Mucosa of rectum (tissue), 2 donors: ENCODE data around the gene ASL.

Experiments used
- H3K27ac ChIP-seq, 2 donors: one replicate each; pipeline ENCODE4 v1.7.0; 2013; ENCODE audit warnings: inconsistent platforms in 2 of 2, low read depth in 2 of 2, low read length in 2 of 2
- H3K27me3 ChIP-seq, 2 donors: one replicate each; pipeline ENCODE4 v1.7.0; 2013; ENCODE audit warnings: low read length in 2 of 2; ENCODE audit not compliant: control insufficient read depth in 2 of 2, insufficient read depth in 2 of 2
- H3K36me3 ChIP-seq, 2 donors: one replicate each; pipeline ENCODE4 v1.7.0; 2013; ENCODE audit warnings: low read length in 2 of 2; ENCODE audit not compliant: control insufficient read depth in 2 of 2, insufficient read depth in 2 of 2
- H3K4me1 ChIP-seq, 2 donors: one replicate each; pipeline ENCODE4 v1.7.0; 2013; ENCODE audit warnings: low read length in 2 of 2, mild to moderate bottlenecking in 1 of 2; ENCODE audit not compliant: control insufficient read depth in 2 of 2, insufficient read depth in 2 of 2
- H3K4me3 ChIP-seq, 2 donors: one replicate each; pipeline ENCODE4 v1.7.0; 2013; ENCODE audit warnings: low read length in 2 of 2
- H3K9ac ChIP-seq, 2 donors: one replicate each; pipeline ENCODE4 v1.7.0; 2013; ENCODE audit warnings: low read length in 2 of 2, low read depth in 1 of 2, mild to moderate bottlenecking in 1 of 2
- H3K9me3 ChIP-seq, 2 donors: one replicate each; pipeline ENCODE4 v1.7.0; 2013; ENCODE audit warnings: low read length in 2 of 2; ENCODE audit not compliant: control insufficient read depth in 2 of 2
- donor health status: healthy.
- donor health status: Normal muscosa, but diverticular disease.

The ASL gene

DNA sequence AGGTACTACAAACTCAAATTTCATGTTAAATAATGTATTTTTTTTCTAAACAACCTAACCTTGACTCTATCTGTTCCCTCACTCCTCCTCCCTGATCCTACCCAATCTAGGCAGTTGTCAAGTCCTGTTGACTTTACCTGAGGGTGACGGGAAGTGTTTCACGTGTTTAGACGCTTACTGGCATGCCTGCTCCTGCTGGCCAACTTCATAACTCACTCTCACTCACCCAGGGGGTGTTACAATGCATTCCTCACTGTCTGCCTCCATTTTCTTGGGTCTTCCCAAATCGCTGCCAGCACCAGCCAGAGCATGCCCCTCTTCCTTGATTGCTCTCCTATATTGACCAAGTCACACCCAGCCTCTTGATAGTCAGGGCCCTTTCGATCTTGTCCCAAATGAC lies 67.4 kb downstream of the ASL start:
- Histone ChIP-seq H3K27ac (no peak overlapping the region), H3K27me3 (no peaks in the 10 kb centered on the region), H3K4me1 (no peaks in the 10 kb centered on the region), H3K36me3 (peaks cover 49% of the 10 kb centered on the region in 2 donors), H3K4me3 (no peak overlapping the region), H3K9me3 (no peaks in the 10 kb centered on the region), H3K9ac (no peak overlapping the region)
